H9 (cell line): Measurements from ENCODE around the gene NEMP2. TPM values are rescaled to one million over a fixed set of nuclear protein-coding genes. Genes with fewer than 3 reads are reported as not detected.

Source experiments
- DNase-seq: peaks from one replicate; pipeline ENCODE4 v3.0.0-alpha.2; 2017
- H2AFZ ChIP-seq: one replicate; pipeline ENCODE4 v1.6.1; 2013; ENCODE audit warnings: mild to moderate bottlenecking, low read length, control low read depth, moderate library complexity
- H2AK5ac ChIP-seq: 2 replicates; pipeline ENCODE4 v1.6.1; 2013; ENCODE audit warnings: low read length, control low read depth, mixed read lengths; ENCODE audit not compliant: insufficient read length
- H2BK120ac ChIP-seq: one replicate; pipeline ENCODE4 v1.6.1; 2013; ENCODE audit warnings: low read depth, mild to moderate bottlenecking, low read length, control low read depth, inconsistent platforms; ENCODE audit not compliant: poor library complexity, severe bottlenecking
- H2BK12ac ChIP-seq: 2 replicates; pipeline ENCODE4 v1.6.1; 2013; ENCODE audit warnings: low read length, control low read depth, mixed read lengths, low read depth; ENCODE audit not compliant: insufficient read length
- H2BK15ac ChIP-seq: 2 replicates; pipeline ENCODE4 v1.6.1; 2013; ENCODE audit warnings: low read depth, low read length, control low read depth
- H2BK20ac ChIP-seq: one replicate; pipeline ENCODE4 v1.6.1; 2013; ENCODE audit warnings: low read depth, mild to moderate bottlenecking, low read length, control low read depth, inconsistent platforms; ENCODE audit not compliant: poor library complexity, severe bottlenecking
- H2BK5ac ChIP-seq: 2 replicates; pipeline ENCODE4 v1.6.1; 2013; ENCODE audit warnings: low read length, control low read depth, mixed read lengths; ENCODE audit not compliant: insufficient read length
- H3K14ac ChIP-seq: 2 replicates; pipeline ENCODE4 v1.6.1; 2013; ENCODE audit warnings: low read length, control low read depth; ENCODE audit not compliant: insufficient read depth
- H3K18ac ChIP-seq: 2 replicates; pipeline ENCODE4 v1.6.1; 2013; ENCODE audit warnings: low read depth, mild to moderate bottlenecking, mixed read lengths, low read length, control low read depth; ENCODE audit not compliant: insufficient read length
- H3K23ac ChIP-seq: 2 replicates; pipeline ENCODE4 v1.6.1; 2013; ENCODE audit warnings: low read length, control low read depth, mixed read lengths, low read depth; ENCODE audit not compliant: insufficient read length
- H3K23me2 ChIP-seq: 2 replicates; pipeline ENCODE4 v1.6.1; 2013; ENCODE audit warnings: low read depth, mild to moderate bottlenecking, mixed read lengths, low read length, control low read depth; ENCODE audit not compliant: insufficient read length, poor library complexity, severe bottlenecking
- H3K27ac ChIP-seq: 2 replicates; pipeline ENCODE4 v1.5.1; 2013; ENCODE audit warnings: low read length, control low read depth, mixed read lengths, low read depth; ENCODE audit not compliant: insufficient read length
- H3K27me3 ChIP-seq: 2 replicates; pipeline ENCODE4 v1.6.1; 2013; ENCODE audit warnings: low read length, control low read depth, inconsistent platforms; ENCODE audit not compliant: insufficient read depth
- H3K4ac ChIP-seq: 2 replicates; pipeline ENCODE4 v1.6.1; 2013; ENCODE audit warnings: low read depth, mild to moderate bottlenecking, control low read depth, inconsistent platforms, low read length, moderate library complexity
- H3K4me1 ChIP-seq: 2 replicates; pipeline ENCODE4 v1.6.1; 2013; ENCODE audit warnings: low read length, control low read depth, inconsistent platforms; ENCODE audit not compliant: insufficient read depth
- H3K4me2 ChIP-seq: 2 replicates; pipeline ENCODE4 v1.6.1; 2013; ENCODE audit warnings: low read length, control low read depth, mixed read lengths; ENCODE audit not compliant: insufficient read length, insufficient read depth
- H3K56ac ChIP-seq: 2 replicates; pipeline ENCODE4 v1.6.1; 2013; ENCODE audit warnings: low read depth, mild to moderate bottlenecking, mixed read lengths, low read length, control low read depth; ENCODE audit not compliant: insufficient read length
- H3K79me1 ChIP-seq: 2 replicates; pipeline ENCODE4 v1.6.1; 2013; ENCODE audit warnings: low read depth, mild to moderate bottlenecking, moderate library complexity, low read length, control low read depth, inconsistent platforms; ENCODE audit not compliant: insufficient read depth, poor library complexity, severe bottlenecking
- H3K79me2 ChIP-seq: 2 replicates; pipeline ENCODE4 v1.6.1; 2013; ENCODE audit warnings: low read length, control low read depth, inconsistent platforms; ENCODE audit not compliant: insufficient read depth
- H3K9ac ChIP-seq: 2 replicates; pipeline ENCODE4 v1.6.1; 2013; ENCODE audit warnings: low read length, control low read depth, mixed read lengths; ENCODE audit not compliant: insufficient read length; ENCODE audit errors: extremely low read depth
- H3K9me3 ChIP-seq: one replicate; pipeline ENCODE4 v1.6.1; 2013; ENCODE audit warnings: low read depth, low read length, inconsistent platforms; ENCODE audit not compliant: control insufficient read depth
- H3T11ph ChIP-seq: one replicate; pipeline ENCODE4 v1.6.1; 2013; ENCODE audit warnings: mild to moderate bottlenecking, low read length, control low read depth, inconsistent platforms
- H4K20me1 ChIP-seq: one replicate; pipeline ENCODE4 v1.6.1; 2013; ENCODE audit not compliant: control insufficient read depth, insufficient read length, insufficient read depth
- H4K5ac ChIP-seq: 2 replicates; pipeline ENCODE4 v1.6.1; 2013; ENCODE audit warnings: low read depth, mild to moderate bottlenecking, mixed read lengths, low read length, control low read depth; ENCODE audit not compliant: insufficient read length
- H4K8ac ChIP-seq: replicated peaks from 2 replicates; pipeline ENCODE4 v1.6.1; 2013; ENCODE audit warnings: low read length, control low read depth, mixed read lengths, low read depth; ENCODE audit not compliant: insufficient read length
- H4K91ac ChIP-seq: 2 replicates; pipeline ENCODE4 v1.6.1; 2013; ENCODE audit warnings: low read depth, mild to moderate bottlenecking, moderate library complexity, mixed read lengths, low read length, control low read depth; ENCODE audit not compliant: insufficient read length
- H3K27ac Mint-ChIP-seq, 3 experiments: 2 replicates in 2 of 3; 3 replicates in 1 of 3; pipeline ENCODE4 v1.8.0; 2020 to 2021; ENCODE audit warnings: mixed read lengths in 3 of 3, mild to moderate bottlenecking in 1 of 3, moderate library complexity in 1 of 3
- H3K27me3 Mint-ChIP-seq: 2 replicates; pipeline ENCODE4 v1.8.0; 2021; ENCODE audit warnings: low read depth, mild to moderate bottlenecking, moderate library complexity, mixed read lengths
- H3K36me3 Mint-ChIP-seq, 3 experiments: 2 replicates in 2 of 3; 3 replicates in 1 of 3; pipeline ENCODE4 v1.8.0; 2020 to 2021; ENCODE audit warnings: low read depth in 3 of 3, mixed read lengths in 3 of 3; ENCODE audit not compliant: insufficient read depth in 1 of 3
- H3K4me1 Mint-ChIP-seq, 2 experiments: 2 replicates each; pipeline ENCODE4 v1.8.0; 2020; ENCODE audit warnings: mixed read lengths in 2 of 2
- H3K4me3 Mint-ChIP-seq, 2 experiments: 2 replicates in 1 of 2; 3 replicates in 1 of 2; pipeline ENCODE4 v1.8.0; 2020 to 2021; ENCODE audit warnings: mild to moderate bottlenecking in 2 of 2, mixed read lengths in 2 of 2, moderate library complexity in 1 of 2
- H3K9me3 Mint-ChIP-seq, 2 experiments: 2 replicates in 1 of 2; 3 replicates in 1 of 2; pipeline ENCODE4 v1.8.0; 2020; ENCODE audit warnings: mild to moderate bottlenecking in 2 of 2, mixed read lengths in 2 of 2, moderate library complexity in 1 of 2
- WGBS: extraction: QIAGEN DNeasy Blood & Tissue Kit; methylation state at CpG from one replicate; pipeline ENCODE4 v1.1.7; 2013; ENCODE audit warnings: missing lambda C conversion rate, low lambda C conversion rate, mixed read lengths; ENCODE audit not compliant: insufficient read length; ENCODE audit errors: extremely low coverage; 5-methylcytosine and 5-hydroxymethylcytosine counted together
- total RNA-seq: library from RNA; stranded (reverse); gene quantifications from 2 replicates; pipeline ENCODE4 v1.2.1, GENCODE V29; 2021
- TF ChIP-seq, protein P1 (sequence below): fragments of 200-600 bp; sonication (generic); conservative IDR thresholded peaks from 3 replicates; pipeline ENCODE4 v1.8.0; 2021; ENCODE audit warnings: antibody characterized with exemption, mild to moderate bottlenecking

Gene NEMP2
- total RNA-seq, 1 experiment from 2014 or later: 5.3 TPM

DNA sequence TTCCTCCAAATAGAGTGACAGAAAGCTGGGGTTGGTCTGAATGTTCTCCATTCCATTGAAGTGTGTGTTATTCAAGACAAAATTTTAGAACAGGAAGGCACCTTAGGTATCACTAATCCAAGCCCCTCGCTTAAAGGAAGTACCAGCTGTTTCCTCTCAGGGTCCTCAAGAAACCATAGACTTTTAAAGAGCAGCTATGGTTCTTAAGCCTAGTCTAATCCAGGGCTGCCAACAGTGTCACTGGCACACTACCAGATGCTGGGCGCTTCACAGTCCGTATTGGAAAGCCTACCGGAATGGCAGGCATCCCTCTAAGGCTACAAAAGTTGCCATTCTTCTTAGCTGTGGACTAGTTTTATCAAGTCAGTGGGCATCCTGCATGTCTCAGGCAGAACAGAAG, 1.9 kb downstream of the NEMP2 start:
- no peak overlapping the region for H2BK120ac ChIP-seq
- no peak overlapping the region for H3K9ac ChIP-seq
- no peak overlapping the region for H3K27ac ChIP-seq
- H4K8ac ChIP-seq: no peak overlapping the region
- peaks cover 3% of the 10 kb centered on the region; the same call in 1 of the 2 replicates for H3K4me1 ChIP-seq
- TF ChIP-seq, protein P1, sequence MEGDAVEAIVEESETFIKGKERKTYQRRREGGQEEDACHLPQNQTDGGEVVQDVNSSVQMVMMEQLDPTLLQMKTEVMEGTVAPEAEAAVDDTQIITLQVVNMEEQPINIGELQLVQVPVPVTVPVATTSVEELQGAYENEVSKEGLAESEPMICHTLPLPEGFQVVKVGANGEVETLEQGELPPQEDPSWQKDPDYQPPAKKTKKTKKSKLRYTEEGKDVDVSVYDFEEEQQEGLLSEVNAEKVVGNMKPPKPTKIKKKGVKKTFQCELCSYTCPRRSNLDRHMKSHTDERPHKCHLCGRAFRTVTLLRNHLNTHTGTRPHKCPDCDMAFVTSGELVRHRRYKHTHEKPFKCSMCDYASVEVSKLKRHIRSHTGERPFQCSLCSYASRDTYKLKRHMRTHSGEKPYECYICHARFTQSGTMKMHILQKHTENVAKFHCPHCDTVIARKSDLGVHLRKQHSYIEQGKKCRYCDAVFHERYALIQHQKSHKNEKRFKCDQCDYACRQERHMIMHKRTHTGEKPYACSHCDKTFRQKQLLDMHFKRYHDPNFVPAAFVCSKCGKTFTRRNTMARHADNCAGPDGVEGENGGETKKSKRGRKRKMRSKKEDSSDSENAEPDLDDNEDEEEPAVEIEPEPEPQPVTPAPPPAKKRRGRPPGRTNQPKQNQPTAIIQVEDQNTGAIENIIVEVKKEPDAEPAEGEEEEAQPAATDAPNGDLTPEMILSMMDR: no peak
- no peak for DNase-seq
- no peak overlapping the region for H3K18ac ChIP-seq
- Mint-ChIP-seq H3K4me3 (no peak overlapping the region), H3K27me3 (no peaks in the 10 kb centered on the region), H3K27ac (no peak overlapping the region), H3K4me1 (peaks cover 39 to 46% of the 10 kb centered on the region in 2 experiments), H3K36me3 (peaks cover 7 to 11% (median 9%) of the 10 kb centered on the region in 3 experiments), H3K9me3 (peaks cover 4 to 8% of the 10 kb centered on the region in 2 experiments)
- no peak overlapping the region for H2BK5ac ChIP-seq
- H3K23ac ChIP-seq: no peak overlapping the region
- H4K20me1 ChIP-seq: no peaks in the 10 kb centered on the region
- no peak overlapping the region for H4K5ac ChIP-seq
- no peaks in the 10 kb centered on the region for H3K9me3 ChIP-seq
- H2BK20ac ChIP-seq: no peak overlapping the region
- no peak overlapping the region for H3K4ac ChIP-seq
- H2BK15ac ChIP-seq: no peak overlapping the region
- H4K91ac ChIP-seq: no peak overlapping the region
- peaks cover 10% of the 10 kb centered on the region for H3K23me2 ChIP-seq
- no peaks in the 10 kb centered on the region for H3K27me3 ChIP-seq
- H3K56ac ChIP-seq: no peak overlapping the region
- no peaks in the 10 kb centered on the region for H3K79me1 ChIP-seq
- no peak overlapping the region for H3K14ac ChIP-seq
- no CpG with 5 or more reads among the region's 4 CpGs for WGBS
- H3K4me2 ChIP-seq: no peak overlapping the region
- no peak overlapping the region for H2AFZ ChIP-seq
- no peaks in the 10 kb centered on the region for H3K79me2 ChIP-seq
- H3T11ph ChIP-seq: no peak overlapping the region
- H2BK12ac ChIP-seq: no peak overlapping the region
- H2AK5ac ChIP-seq: no peak overlapping the region
